ENCODE measurements around the gene EXOG.

DNA sequence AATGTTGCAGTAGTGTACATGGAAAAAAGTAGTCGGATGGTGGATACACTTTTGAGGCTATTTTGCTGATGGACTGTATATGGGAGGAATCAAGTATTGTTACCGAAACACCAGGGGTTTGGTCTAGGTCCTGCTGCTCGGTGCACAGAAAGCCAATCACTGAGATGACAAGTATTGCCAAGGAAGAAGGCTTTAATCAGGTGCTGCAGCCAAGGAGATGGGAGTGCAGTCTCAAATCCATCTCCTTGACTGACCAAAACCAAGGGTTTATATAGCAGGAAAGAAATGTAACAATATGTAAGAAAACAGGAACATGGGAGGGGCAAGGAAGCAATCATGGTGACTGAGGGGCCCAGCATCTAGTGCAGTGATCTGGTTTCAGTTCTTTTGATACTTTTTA lies 45.3 kb upstream of the EXOG start:
- no peak for TF ChIP-seq POLR2A (IDR thresholded peaks at IDR 0.05; ENCODE audit: low read length)
- no peak for TF ChIP-seq GATA1 (IDR thresholded peaks at IDR 0.05; ENCODE audit: low read depth, low read length)

Measured in erythroblast (primary cell).